B cell (primary cell): ENCODE data around the gene PIK3R1. TPM values are rescaled to one million over a fixed set of nuclear protein-coding genes. Genes with fewer than 3 reads are reported as not detected.

Source experiments
- ATAC-seq: fragments of 200-7000 bp; cut with Tn5 transposase; one replicate; pipeline ENCODE4 v1.10.0; 2021; ENCODE audit warnings: low read depth, mild to moderate bottlenecking, moderate number of reproducible peaks, moderate library complexity
- CTCF ChIA-PET: fragments of 350-600 bp; sonication (Branson Sonifier 250); formaldehyde crosslinking; loops from one replicate; lab custom pipeline; 2021; ENCODE audit warnings: antibody characterized with exemption, inconsistent platforms; lab: Charles Lee
- POLR2A ChIA-PET: fragments of 350-600 bp; sonication (Branson Sonifier 250); formaldehyde crosslinking; loops from one replicate; lab custom pipeline; 2021; ENCODE audit warnings: antibody characterized with exemption; lab: Charles Lee
- DNase-seq: peaks from one replicate; pipeline ENCODE4 v3.0.0; 2013
- H2AFZ ChIP-seq: 2 replicates; pipeline ENCODE4 v1.6.1; 2012; ENCODE audit warnings: mild to moderate bottlenecking, low read depth, low read length; ENCODE audit not compliant: insufficient read depth, poor library complexity, severe bottlenecking
- H3K27ac ChIP-seq, 2 donors: 1 replicate in 1 of 2; 2 replicates in 1 of 2; pipeline ENCODE4 v1.5.1; 2012 to 2013; ENCODE audit warnings: low read length in 2 of 2, mild to moderate bottlenecking in 2 of 2, moderate library complexity in 1 of 2
- H3K27me3 ChIP-seq, 4 experiments: fragments of 200-600 bp in 1 of 4; sonication (generic) in 1 of 4; replicated peaks in 1 of 4; 1 replicate in 2 of 4; 2 replicates in 2 of 4; pipeline versions ENCODE4 v1.6.1 to v1.7.0; 2013 to 2016; ENCODE audit warnings: low read length in 3 of 4, mild to moderate bottlenecking in 2 of 4, mixed read lengths in 1 of 4, moderate library complexity in 1 of 4; ENCODE audit not compliant: insufficient read depth in 4 of 4, control insufficient read depth in 3 of 4; ENCODE audit errors: control extremely low read depth in 1 of 4
- H3K36me3 ChIP-seq, 2 experiments: replicated peaks in 1 of 2; 1 replicate in 1 of 2; 2 replicates in 1 of 2; pipeline versions ENCODE4 v1.6.1 to v1.7.1; 2013; ENCODE audit warnings: low read length in 1 of 2; ENCODE audit not compliant: insufficient read depth in 2 of 2, control insufficient read depth in 1 of 2; ENCODE audit errors: control extremely low read depth in 1 of 2, extremely low read depth in 1 of 2
- H3K4me1 ChIP-seq, 2 donors: fragments of 200-600 bp in 1 of 2; sonication (generic) in 1 of 2; 1 replicate in 1 of 2; 2 replicates in 1 of 2; pipeline versions ENCODE4 v1.5.1 to v1.6.1; 2013 to 2017; ENCODE audit warnings: low read length in 2 of 2; ENCODE audit not compliant: control insufficient read depth in 2 of 2, insufficient read depth in 2 of 2
- H3K4me2 ChIP-seq: replicated peaks from 2 replicates; pipeline ENCODE3; 2012; ENCODE audit warnings: mild to moderate bottlenecking, low read depth, low read length; ENCODE audit not compliant: poor library complexity, severe bottlenecking
- H3K4me3 ChIP-seq, 5 experiments: fragments of 200-600 bp in 1 of 5; sonication (generic) in 1 of 5; 1 replicate in 3 of 5; 2 replicates in 2 of 5; pipeline versions ENCODE4 v1.5.1 to v1.7.0; 2011 to 2016; ENCODE audit warnings: low read length in 4 of 5, mild to moderate bottlenecking in 4 of 5, low read depth in 2 of 5, control low read depth in 1 of 5, moderate library complexity in 1 of 5; ENCODE audit not compliant: insufficient read depth in 1 of 5; ENCODE audit errors: control extremely low read depth in 1 of 5, extremely low read depth in 1 of 5
- H3K79me2 ChIP-seq: fragments of 200-600 bp; sonication (generic); one replicate; pipeline ENCODE4 v1.6.0; 2016; ENCODE audit warnings: low read length; ENCODE audit not compliant: control insufficient read depth, insufficient read depth
- H3K9ac ChIP-seq: fragments of 200-600 bp; sonication (generic); 2 replicates; pipeline ENCODE4 v1.6.1; 2017; ENCODE audit warnings: mild to moderate bottlenecking, low read length, moderate library complexity
- H3K9me3 ChIP-seq, 3 donors: one replicate each; pipeline versions ENCODE4 v1.6.1 to v1.7.1; 2013; ENCODE audit warnings: low read length in 2 of 3; ENCODE audit not compliant: control insufficient read depth in 2 of 3, insufficient read depth in 1 of 3; ENCODE audit errors: control extremely low read depth in 1 of 3
- H4K20me1 ChIP-seq: 2 replicates; pipeline ENCODE4 v1.6.0; 2012; ENCODE audit warnings: mild to moderate bottlenecking, low read length; ENCODE audit not compliant: insufficient read depth, control insufficient read depth, poor library complexity, severe bottlenecking
- H3K27ac Mint-ChIP-seq: one replicate; pipeline ENCODE4 v1.8.0; 2021; ENCODE audit warnings: mixed read lengths
- H3K27me3 Mint-ChIP-seq: one replicate; pipeline ENCODE4 v1.8.0; 2021; ENCODE audit warnings: mixed read lengths
- H3K4me1 Mint-ChIP-seq: one replicate; pipeline ENCODE4 v1.8.0; 2021; ENCODE audit warnings: mixed read lengths
- H3K4me3 Mint-ChIP-seq: one replicate; pipeline ENCODE4 v1.8.0; 2021; ENCODE audit warnings: mixed read lengths
- H3K9me3 Mint-ChIP-seq: one replicate; pipeline ENCODE4 v1.8.0; 2022; ENCODE audit warnings: mixed read lengths; ENCODE audit not compliant: insufficient read depth
- CTCF ChIP-seq: fragments of 200-600 bp; IDR thresholded peaks from one replicate; pipeline ENCODE4 v1.8.0; 2022; ENCODE audit warnings: antibody characterized with exemption, mild to moderate bottlenecking
- EZH2 ChIP-seq: IDR thresholded peaks from 2 replicates; pipeline ENCODE4 v1.6.1; 2012; ENCODE audit warnings: borderline replicate concordance, low read depth, mild to moderate bottlenecking, moderate library complexity, low read length; ENCODE audit not compliant: insufficient read depth, poor library complexity, severe bottlenecking
- whole genome bisulfite sequencing: methylation state at CpG from one replicate; pipeline ENCODE4 v1.1.5; 2013; ENCODE audit warnings: missing lambda C conversion rate; ENCODE audit not compliant: insufficient coverage; 5-methylcytosine and 5-hydroxymethylcytosine counted together
- intact Hi-C: fragments of 100-400 bp; cut with micrococcal nuclease; formaldehyde crosslinking; loops from one replicate; pipeline ENCODE4 v1.10.0; 2022
- polyA plus RNA-seq: library from polyadenylated mRNA; depleted of rRNA; stranded (reverse); fragments of >200 nt; gene quantifications from 2 replicates; pipeline ENCODE4 v1.2.3, GENCODE V29; 2012
- total RNA-seq, 2 donors: library from RNA; stranded (reverse); fragments of 120-200 nt in 1 of 2; gene quantifications; 1 replicate in 1 of 2; 2 replicates in 1 of 2; pipeline versions ENCODE4 v1.2.3 to v1.2.4, GENCODE V29; 2013 to 2022

The PIK3R1 gene
- total and polyA plus RNA-seq, 2 donors (not counting 1 experiment from before 2014, with no cell fraction given), result 5.6 to 63.8 TPM

- Mint-ChIP-seq H3K9me3 (no peaks in the 10 kb centered on the region), H3K27me3 (no peaks in the 10 kb centered on the region), H3K4me3 (no peak overlapping the region), H3K4me1 (no peaks in the 10 kb centered on the region), H3K27ac (no peak overlapping the region)
- Histone ChIP-seq H3K9ac (no peak overlapping the region), H3K4me1 (no peaks in the 10 kb centered on the region), H3K27me3 (no peaks in the 10 kb centered on the region), H3K79me2 (no peaks in the 10 kb centered on the region), H3K27ac (no peak overlapping the region), H3K4me2 (no peak overlapping the region), H4K20me1 (no peaks in the 10 kb centered on the region), H3K9me3 (no peaks in the 10 kb centered on the region), H2AFZ (no peak overlapping the region), H3K36me3 (peaks cover 9 to 54% of the 10 kb centered on the region in 2 experiments), H3K4me3 (no peak overlapping the region)
- TF ChIP-seq EZH2 (no peak), CTCF (no peak)
- ATAC-seq (no peak), DNase-seq (no peak)
- CTCF ChIA-PET, result interaction anchor here (5.8 kb wide), 1 partner anchor 12 kb away, joined by 43 read pairs; no protein-coding TSS in a partner anchor
- intact Hi-C loops, result no loop called here
- no CpG with 5 or more reads among the region's 3 CpGs for WGBS
- POLR2A ChIA-PET, result no interaction called here
Measured at GRCh38 chr5:68299575-68299974, 84.0 kb downstream of the PIK3R1 start.

GRCh38 chr5:68303038-68303738, 87.6 kb downstream of the PIK3R1 start:
- Histone ChIP-seq H3K9ac (no peak overlapping the region), H3K4me3 (no peak overlapping the region), H3K9me3 (no peaks in the 10 kb centered on the region), H4K20me1 (no peaks in the 10 kb centered on the region), H3K4me1 (no peaks in the 10 kb centered on the region), H3K27ac (no peak overlapping the region), H3K36me3 (peaks cover 6 to 20% of the 10 kb centered on the region in 2 experiments), H2AFZ (no peak overlapping the region), H3K4me2 (no peak overlapping the region), H3K79me2 (no peaks in the 10 kb centered on the region), H3K27me3 (no peaks in the 10 kb centered on the region)
- Mint-ChIP-seq H3K27ac (no peak overlapping the region), H3K4me1 (no peaks in the 10 kb centered on the region), H3K9me3 (no peaks in the 10 kb centered on the region), H3K4me3 (no peak overlapping the region), H3K27me3 (no peaks in the 10 kb centered on the region)
- TF ChIP-seq EZH2, result no peak
- no peak for TF ChIP-seq CTCF
- no CpG with 5 or more reads among the region's 3 CpGs for WGBS
- no peak for ATAC-seq
- POLR2A ChIA-PET, result no interaction called here
- CTCF ChIA-PET, result no interaction called here
- no peak for DNase-seq
- intact Hi-C loops, result no loop called here
